Hematopoietic multipotent progenitor cell treated with erythropoietin and hydrocortisone succinate and interleukin-3 and kit ligand, for 15 days (in vitro differentiated cells): ENCODE results near the gene ZC3H11A.
"Not testable (repeated sequence)": the region's sequence is repeated elsewhere in the genome, so short reads cannot be mapped to it uniquely, and the experiment has no call there.

Experiments used
- DNase-seq: peaks from one replicate; pipeline ENCODE4 v3.0.0-alpha.2; 2015; ENCODE audit warnings: low spot score

The ZC3H11A gene

GRCh38 chr1:203781962-203782361 lies 13.5 kb upstream of the ZC3H11A start:
- no peak for DNase-seq

DNA sequence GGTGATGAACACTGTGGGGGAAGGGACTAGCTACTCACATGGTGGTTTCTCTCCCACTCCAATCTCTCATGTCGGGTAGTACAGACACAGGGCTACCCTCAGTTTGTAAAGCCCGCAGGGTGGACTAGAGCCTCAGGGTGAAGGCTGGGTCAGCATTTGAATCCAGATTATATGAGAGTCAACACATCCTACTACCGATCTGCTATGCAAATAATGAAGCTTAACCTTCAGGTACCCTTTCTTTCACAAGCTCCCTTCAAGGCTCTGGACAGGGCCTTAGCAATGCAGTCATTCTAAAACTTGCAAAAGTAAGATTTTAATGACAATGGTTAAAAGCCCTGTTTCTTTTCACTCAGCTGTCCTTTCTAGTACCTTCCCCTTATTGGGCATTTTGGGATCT lies 5.5 kb upstream of the ZC3H11A start:
- no peak for DNase-seq

DNA sequence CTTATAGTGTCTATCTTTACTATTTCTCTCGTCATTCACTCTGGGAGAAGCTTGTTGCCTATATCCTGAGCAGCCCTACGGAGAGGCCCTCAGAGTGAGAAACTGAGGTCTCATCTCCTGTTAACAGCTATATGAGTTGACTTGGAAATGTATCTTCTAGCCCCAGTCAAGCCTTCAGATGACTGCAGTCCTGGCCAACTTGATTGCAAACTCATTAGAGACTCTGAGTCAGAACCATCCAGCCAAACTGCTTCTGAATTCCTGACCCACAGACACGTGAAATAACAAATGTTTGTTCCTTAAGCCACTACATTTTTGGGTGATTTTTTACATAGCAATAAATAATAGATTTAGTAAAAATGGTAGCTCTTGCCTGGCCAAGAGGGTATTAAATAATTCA lies 3.9 kb upstream of the ZC3H11A start:
- DNase-seq = no peak

DNA sequence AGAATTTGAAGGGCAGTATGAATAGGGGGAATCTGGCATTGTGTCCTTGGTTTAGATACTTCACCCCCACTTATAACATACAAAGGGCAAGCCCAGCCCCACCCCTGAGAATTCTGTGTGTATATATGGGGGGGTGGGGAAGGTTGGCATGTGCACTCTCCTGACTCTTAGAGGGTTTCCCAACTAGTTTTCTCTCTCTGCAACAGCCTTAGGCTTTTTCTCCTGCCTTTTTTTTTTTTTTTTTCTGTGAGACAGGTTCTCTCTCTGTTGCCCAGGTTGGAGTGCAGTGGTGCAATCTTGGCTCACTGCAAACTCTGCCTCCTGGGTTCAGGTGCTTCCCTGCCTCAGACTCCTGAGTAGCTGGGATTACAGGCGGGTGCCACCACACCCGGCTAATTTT lies 2.9 kb upstream of the ZC3H11A start:
- no peak for DNase-seq

DNA sequence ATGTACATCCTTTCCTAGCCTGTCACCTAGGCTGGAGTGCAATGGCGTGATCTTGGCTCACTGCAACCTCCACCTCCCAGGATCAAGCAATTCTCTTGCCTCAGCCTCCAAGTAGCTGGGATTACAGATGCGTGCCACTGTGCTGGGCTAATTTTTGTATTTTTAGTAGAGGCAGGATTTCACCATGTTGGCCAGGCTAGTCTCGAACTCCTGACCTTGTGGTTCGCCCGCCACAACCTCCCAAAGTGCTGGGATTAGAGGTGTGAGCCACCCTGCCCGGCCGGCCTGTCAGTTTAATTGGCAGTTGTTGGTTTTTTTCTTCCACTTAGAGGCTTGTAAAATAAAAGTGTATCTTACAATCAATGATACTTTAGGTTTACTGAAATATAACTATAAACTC lies 1.9 kb upstream of the ZC3H11A start:
- DNase-seq = not testable (repeated sequence)

- DNase-seq = no peak
Observed at GRCh38 chr1:203794764-203795440, 521 bp upstream of the ZC3H11A start.

- peak; percentile 29 for DNase-seq
Observed at GRCh38 chr1:203796236-203796605, 798 bp downstream of the ZC3H11A start.

DNA sequence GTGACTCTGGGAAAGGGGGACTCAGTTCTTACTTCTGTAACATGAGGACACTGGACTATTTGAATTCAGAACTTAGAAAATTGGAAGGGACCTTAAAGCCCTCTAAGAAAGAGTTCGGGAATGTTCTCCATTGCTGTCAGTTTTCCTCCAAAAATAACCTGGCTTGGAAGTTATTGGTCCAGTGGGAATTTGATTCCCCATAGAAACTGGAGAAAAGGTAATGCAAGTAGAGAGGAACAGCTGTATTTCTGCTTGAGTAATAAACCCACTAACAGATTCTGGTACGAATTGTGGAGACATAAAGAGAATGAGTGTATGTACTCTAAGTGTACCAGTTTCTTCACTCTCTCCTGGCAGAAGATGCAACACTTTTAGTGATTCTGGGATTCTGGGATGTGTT lies 1.8 kb downstream of the ZC3H11A start:
- no peak for DNase-seq

DNA sequence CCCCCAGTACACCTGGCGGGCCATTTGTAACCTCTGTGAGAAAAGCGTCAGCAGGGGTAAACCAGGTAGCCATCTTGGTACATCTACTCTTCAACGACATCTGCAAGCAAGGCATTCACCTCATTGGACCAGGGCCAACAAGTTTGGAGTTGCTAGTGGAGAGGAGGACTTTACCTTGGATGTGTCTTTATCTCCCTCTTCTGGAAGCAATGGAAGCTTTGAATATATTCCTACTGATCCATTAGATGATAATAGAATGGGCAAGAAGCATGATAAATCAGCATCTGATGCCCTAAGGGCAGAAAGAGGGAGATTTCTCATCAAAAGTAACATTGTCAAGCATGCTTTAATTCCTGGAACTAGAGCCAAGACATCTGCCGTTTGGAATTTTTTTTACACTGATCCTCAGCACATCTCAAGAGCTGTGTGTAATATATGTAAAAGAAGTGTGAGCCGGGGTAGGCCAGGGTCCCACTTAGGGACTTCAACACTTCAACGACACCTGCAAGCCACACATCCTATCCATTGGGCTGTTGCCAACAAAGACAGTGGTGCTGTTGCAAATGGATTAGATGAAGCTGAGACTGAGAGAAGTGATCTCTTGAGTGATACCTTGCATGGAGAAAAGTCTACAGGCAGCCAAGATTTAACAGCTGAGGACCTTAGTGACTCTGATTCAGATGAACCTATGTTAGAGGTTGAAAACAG lies 2.7 kb downstream of the ZC3H11A start:
- peak; percentile 24 for DNase-seq

DNA sequence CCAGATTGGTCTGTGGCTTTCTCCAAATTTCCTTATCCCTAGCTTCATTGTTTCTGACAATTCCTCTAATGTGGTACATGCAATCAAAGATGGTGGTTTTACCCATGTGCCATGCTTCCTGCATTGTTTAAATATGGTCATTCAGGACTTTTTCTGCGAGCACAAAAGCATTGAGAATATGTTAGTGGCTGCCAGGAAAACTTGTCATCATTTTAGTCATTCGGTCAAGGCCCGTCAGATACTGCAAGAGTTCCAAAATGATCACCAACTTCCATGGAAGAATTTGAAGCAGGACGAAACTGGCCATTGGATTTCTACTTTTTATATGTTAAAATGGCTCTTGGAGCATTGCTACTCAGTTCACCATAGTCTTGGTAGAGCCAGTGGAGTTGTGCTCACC lies 3.7 kb downstream of the ZC3H11A start:
- no peak for DNase-seq

DNA sequence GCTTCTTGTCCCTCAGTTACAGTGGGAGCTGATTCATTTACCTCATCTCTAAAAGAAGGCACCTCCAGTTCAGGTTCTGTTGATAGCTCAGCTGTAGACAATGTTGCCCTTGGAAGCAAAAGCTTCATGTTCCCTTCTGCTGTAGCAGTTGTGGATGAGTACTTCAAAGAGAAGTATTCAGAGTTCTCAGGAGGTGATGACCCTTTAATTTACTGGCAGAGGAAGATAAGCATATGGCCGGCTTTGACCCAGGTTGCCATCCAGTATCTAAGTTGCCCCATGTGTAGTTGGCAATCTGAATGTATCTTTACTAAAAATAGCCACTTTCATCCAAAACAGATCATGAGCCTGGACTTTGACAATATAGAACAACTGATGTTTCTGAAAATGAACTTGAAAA lies 4.5 kb downstream of the ZC3H11A start:
- peak; percentile 58 for DNase-seq

DNA sequence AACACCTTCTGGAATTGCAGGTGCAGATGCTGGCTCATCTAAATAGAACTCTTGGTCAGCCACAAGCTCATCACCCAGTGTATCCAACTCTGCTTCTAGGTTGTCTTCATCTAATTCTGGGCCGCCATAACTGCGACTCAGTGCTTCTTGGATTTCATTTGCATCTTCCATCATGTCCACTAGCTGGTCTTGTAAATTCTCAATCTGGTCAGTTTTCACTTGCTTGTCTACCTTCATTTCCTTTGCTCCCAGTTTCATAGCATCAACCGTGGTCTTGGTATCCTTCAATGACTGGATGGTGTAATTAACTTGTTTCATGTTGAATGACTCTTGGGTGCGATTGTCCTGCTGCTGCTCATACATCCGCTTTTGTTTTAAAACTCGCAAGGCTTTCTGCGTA lies 10.3 kb downstream of the ZC3H11A start:
- DNase-seq = no peak

DNA sequence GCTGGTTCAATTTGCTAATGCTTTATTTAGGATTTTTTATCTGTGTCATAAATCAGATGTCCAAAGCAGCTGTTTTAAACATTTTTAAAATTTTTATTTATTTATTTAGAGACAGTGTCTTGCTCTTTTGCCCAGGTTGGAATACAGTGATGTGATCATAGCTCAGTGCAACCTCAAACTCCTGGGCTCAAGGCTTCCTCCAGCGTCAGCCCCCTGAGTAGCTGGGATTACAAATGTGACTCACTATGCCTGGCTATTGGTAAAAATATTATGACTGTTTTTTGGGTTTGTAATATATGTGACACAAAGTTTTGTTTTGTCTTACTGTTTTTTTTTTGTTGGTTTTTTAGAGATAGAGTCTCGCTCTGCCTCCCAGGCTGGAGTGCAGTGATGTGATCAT lies 11.8 kb downstream of the ZC3H11A start:
- no peak for DNase-seq

GRCh38 chr1:203813581-203814341 lies 18.3 kb downstream of the ZC3H11A start:
- DNase-seq = no peak

- DNase-seq = no peak
Observed at GRCh38 chr1:203818399-203818798, 23.0 kb downstream of the ZC3H11A start.

- no peak for DNase-seq
Observed at GRCh38 chr1:203823306-203823705, 27.9 kb downstream of the ZC3H11A start.

DNA sequence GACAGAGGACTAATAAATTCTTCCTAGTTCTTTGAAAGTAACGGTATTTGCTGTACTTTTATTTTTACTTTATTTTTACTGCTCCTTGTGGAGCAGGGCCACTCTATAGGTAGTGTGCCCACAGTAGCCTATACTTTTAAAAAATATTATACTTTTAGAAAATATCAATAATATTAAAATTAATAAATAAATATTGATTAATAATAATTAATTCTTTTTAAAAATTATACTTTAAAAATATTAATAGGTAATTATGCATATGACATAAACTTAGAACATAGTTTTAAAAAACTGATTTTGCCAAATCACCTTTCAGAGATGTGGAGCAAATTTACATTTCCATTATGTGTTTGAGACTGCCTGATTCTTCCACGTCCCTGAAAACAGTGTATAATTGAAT lies 30.8 kb downstream of the ZC3H11A start:
- no peak for DNase-seq

GRCh38 chr1:203828002-203828401 lies 32.6 kb downstream of the ZC3H11A start:
- DNase-seq = no peak

DNA sequence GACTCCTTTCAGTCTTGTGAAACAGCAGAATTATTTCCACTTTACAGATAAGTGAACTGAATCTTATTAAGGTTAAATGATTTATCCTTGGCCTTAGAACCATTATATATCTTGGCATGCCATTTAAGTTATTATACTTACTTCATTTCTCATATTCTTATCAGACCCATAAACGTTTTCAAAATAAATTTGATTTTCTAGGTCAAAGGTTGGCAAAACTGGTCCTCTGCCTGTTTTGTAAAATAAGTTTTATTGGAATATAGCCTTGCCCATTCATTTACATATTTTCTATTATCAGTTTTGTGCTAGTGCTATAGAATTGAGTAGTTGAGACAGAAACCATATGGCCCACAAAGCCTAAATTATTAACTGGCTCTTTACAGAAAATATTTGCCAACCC lies 33.1 kb downstream of the ZC3H11A start:
- DNase-seq = no peak

- DNase-seq = not testable (repeated sequence)
Observed at GRCh38 chr1:203829247-203829646, 33.8 kb downstream of the ZC3H11A start.

DNA sequence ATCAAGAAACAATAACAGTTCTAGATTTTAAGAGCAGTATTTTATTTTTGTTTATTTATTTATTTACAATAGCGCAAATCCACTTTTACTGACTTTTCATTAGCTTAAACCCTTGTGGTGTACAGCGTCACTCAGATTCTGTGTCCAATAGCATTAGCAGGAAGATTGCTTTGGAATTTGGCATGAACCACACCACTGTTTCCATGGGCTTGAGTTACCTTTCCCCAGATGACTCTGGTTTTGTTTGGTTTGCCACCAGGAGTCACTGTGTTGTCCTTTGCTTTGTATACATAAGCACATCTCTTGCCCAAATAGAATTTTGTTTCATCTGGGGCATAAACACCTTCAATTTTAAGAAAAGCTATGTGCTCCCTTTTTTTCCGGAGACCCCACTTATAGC lies 40.1 kb downstream of the ZC3H11A start:
- DNase-seq = no peak

DNA sequence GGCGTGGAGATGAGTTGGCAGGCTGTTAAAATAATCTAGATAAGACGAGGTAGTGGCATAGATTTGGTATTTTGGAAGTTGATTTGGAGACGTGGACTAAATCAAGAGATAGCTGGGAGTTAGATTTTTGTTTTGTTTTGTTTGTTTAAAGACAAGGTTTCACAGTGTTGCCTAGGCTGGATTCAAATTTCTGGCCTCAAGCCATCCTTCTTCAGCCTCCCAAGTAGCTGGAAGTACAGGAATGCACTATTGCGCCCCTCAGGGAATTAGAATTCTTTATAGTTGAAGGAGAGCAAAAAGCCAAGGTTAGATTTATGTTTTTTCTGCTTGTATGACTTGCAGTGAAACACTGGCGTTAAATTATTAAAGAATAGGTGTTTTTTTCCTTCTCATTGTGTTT lies 43.7 kb downstream of the ZC3H11A start:
- no peak for DNase-seq

DNA sequence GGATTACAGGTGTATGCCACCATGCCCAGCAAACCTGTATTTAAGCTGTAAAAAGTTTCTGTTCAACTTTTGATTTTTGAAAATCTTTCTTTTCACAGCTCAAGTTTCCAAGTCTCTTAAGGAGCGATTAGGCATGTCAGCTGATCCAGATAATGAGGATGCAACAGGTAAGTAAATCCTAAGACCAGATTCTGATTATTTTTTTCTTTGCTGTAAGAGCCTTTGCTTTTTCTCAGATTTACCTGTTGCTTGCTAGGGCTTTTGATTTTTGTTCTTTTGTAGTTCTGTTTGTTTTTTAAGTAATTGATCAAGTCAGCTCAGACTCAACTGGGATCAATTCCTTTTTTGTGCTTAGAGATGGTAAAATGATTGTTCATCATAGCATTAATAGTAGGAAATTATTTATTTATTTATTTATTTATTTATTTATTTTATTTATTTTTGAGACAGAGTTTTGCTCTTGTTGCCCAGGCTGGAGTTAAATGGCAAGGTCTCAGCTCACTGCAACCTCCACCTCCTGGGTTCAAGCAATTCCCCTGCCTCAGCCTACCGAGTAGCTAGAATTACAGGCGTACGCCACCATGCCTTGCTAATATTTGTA lies 44.9 kb downstream of the ZC3H11A start:
- DNase-seq = no peak
